ENCODE measurements around the gene CHRNA9.

CHRNA9 gene

DNA sequence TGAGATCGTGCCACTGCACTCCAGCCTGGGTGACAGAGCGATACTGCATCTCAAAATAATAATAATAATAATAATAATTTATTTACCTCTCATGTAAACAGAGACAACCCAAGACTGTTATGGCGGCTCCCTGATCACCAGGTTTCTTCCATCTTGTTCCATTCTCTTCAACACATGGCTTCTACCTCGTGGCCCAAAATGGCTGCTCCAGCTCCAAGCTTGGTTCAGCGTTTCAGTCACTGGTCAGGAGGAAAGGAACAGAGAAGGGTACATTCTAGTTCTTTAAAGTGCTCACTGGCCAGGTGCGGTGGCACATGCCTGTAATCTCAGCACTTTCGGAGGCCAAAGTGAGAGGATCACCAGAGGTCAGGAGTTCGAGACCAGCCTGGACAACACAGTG, 24.9 kb upstream of the CHRNA9 start:
- DNase-seq, result no peak

DNA sequence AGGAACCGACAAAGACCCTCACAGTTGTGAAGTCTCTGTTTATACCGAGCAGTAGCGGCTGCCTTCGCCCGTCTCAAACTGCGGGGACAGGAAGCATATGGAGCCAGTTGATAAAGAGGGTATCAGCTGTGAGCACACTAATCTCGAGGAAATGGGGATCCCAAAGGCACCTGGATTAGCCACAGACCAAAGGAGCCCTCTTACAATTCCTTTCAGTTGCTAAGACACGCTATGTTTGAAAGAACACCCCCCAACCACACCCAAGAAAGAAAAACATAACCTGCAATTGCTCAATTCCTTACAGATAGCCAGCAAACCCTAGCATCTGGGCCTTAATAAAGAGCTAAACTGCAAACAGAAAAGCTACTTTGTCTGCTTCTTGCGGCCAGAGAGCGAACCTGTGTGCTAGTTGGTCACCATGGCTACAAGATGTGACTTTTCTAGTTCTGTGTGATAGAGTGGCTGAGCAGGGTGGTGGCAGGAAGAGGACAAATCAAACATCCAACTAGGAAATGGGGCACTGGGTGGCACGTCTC, 23.3 kb upstream of the CHRNA9 start:
- DNase-seq, result no peak

DNA sequence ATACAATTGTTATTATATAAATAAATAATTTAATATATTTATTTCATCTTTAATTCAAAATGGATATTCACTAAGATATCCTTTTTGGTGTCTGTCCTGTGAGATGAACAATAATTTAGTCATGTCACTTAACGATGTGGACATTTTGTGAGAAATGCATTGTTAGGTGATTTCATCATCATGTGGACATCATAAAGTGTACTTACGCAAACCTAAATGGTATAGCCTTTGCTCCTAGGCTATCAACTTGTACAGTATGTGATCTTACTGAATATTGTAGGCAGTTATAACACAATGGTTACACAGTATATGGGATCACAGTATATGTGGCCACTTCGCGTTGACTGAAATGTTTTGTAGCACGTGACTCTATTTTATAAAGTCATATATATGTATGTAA, 20.2 kb upstream of the CHRNA9 start:
- DNase-seq, result no peak

DNA sequence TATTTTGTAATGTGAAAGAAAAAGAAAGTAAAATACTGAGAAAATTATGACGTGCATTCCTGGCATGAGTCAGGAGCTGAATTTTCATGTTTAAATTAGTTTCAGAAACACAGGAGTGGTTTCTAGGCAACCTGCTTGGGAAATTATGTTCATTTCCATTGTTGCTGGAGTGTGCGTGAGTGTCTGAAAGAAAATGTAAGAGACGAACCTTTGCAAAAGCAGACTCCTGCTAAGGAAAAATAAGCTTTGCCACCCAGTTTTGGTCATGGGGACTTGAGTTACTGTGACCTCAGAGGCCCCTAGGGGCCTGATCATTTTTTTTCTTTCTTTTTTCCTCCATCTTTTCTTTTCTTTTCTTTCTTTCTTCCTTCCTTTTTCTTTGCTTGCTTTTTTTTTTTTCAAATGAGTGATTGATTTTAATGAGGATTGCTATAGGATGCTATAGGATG, 18.8 kb upstream of the CHRNA9 start:
- DNase-seq, result peak; percentile 83

DNA sequence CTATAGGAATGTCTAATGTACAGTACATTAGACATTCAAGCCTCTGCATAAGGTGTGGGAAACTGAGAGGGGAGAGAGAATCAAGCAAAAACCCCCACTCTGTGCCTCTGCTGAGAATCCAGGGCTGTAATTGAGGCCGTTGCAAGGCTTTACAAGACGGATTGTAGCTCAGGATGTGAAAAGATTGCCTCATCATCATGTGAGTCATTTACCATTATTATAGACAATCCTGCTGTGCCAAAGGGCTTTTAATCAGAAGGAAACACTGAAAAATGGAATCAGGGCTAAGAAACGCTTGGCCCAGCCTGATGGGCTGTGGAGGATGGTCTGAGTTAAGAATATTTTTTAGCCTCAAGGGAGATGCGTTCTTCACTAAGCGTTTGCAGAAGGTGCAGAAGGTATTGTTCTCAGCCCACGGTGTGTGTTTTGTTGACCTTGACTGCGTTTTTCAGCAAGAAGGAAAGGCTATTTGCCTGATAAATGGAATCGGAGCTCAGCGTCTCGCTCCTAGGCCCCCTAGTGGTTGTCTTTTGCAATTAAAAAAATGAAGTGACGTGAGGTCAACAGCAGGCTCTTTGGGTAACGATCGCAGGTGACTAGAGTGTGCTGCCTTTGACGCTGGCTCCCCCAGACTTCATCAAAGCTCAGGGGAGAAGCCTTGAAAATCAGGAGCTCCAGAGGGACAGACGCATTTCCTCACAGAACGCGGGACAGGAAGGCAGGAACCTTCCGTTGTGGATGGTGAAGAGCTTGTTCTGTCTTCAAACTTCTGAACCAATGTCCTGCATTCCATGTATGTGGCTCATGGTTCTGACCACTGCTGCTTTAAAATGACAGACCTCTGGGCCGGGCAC, 18.1 kb upstream of the CHRNA9 start:
- peak; percentile 95 for DNase-seq

DNA sequence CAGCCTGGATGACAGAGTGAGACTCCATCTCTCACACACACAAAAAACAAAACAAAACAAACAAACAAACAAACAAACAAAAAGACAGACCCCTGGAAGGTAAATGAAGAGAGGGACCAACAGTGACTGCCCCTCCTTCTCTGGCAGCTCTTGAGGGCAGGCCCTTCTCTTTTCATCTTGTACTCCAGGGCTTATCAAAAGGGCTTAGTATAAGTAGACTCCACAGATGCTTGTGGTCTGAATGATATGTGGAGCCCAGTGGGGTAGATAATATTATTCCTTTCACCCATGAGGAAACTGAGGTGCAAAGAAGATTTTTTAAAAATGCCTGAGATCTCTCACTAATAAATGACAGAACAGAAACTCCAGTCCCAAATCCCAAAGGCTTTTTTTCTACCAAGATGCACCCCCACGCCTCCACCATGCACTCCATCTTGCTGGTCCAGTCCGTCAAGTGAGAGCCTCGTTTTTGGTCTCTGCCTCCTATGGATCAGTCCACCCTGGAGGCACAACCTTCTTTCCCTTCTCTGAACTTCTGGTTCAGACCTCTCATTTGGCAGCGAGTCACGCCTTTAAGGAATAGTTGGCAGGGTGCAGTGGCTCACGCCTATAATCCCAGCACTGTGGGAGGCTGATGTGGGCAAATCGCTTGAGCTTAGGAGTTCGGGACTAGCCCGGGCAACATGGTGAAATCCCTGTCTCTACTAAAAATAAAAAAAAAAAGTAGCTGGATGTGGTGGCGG, 17.0 kb upstream of the CHRNA9 start:
- no peak for DNase-seq

DNA sequence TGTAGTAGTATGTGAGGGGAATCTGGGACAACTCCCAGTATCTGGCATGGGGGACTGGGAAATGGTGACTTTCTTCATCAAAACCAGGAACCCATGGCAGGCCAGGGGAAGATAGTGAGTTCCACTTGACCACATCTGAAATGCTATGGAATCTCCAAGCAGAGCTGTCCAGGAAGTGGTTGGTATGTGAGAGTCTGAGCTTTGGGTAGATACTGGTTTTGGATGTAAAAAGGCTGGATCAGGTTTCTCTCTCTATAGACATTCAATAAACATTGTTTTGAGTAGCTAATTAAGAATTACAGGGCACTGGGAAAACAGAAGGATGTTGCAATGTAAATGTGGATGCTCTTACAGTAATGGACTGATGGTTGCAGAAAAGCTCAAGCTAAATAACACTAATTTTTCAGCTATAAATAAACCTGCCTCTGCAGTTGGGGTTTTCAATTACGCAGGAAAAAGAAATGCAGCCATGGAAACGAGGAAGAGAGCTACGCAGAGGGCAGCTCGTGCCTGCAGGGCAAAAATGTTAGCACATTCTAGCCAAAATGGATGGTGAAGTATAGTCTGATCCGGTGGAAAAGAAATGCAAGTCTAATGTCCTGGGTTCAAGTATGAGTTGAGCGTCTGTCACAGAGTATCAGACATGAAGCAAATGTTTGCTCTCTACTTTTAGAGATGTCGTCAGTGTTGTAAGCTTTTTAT, 13.4 kb upstream of the CHRNA9 start:
- DNase-seq, result peak; percentile 38

DNA sequence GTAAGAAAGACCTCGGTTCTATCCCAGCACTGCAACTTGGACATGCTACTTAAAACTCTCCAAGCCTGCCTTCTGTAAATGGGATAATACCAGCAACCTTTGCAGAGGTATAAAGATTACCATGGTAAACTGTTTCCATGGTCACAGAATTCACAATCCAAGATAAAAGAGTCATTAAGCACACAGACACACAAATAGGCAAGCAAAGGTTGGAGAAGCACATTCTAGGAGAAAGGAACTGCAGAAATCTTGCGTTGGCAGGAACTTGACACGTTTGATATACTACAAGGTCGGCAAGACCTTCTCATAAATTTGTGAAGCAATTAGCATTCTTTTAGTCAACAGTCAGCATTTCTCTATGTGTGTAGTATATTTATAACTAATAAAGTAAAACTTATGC, 12.3 kb upstream of the CHRNA9 start:
- no peak for DNase-seq

DNA sequence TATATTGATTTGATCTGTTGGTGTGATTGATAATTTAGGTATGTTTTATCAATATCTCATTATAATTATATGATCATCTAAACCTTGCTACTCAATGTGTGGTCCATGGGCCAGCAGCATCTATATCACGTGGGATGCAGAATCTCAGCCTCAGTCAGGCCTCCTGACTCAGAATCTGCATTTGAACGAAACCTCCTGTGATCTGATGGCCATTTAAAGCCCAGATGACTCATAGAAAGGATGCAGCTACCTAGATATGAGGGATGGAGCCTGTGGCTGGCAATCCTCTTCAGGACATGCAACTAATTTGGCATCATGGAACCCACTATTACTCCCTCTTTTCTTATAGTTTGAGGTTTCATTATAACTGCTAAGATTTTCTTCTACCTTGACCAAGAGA, 11.3 kb upstream of the CHRNA9 start:
- DNase-seq, result no peak

DNA sequence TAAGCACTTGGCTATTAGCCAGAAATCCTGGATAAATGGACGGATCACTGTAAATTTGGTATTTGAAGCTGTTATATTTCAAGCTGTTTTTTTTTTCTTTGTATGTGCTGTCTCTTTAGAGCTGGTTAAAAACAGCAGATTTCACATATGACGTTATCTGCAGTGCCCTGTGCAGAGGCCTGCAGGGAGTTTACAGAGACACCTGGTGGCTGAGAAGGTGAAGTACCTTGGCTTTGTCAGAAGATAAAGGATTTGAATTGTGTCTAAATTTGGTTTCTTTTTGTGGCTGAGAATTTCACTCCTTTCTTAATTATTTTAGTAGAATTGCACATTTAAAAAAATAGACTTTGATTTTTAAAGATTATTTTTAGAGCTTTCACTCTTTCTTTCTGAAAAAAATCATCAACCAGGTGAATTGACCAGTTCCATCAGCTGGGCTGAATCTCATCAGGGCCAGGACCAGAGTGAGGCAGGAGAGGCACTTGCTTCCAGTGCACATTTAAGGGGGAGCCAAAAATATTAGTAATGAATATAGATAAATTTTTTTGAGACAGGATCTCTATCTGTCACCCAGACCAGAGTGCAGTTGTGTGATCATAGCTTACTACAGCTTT, 9.6 kb upstream of the CHRNA9 start:
- peak; percentile 81 for DNase-seq

DNA sequence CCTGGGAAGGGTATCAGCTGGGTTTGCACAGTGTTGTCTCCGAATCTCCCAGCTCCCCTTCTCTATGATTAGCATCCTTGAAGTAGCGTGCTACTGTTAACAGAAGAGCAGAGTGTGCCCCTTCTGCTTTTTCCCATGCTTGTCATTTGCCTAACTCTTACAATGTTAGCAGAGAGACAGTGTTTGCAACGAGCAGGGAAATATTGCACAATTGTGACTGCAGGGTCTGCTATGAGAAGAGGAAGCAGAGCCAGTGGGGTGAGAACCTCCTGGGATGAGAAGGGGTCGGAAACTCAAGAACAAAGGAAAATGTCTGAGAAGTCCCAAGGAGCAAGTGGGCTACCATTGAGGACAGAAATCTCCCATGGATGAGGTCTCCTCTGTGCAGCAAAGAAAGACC, 7.8 kb upstream of the CHRNA9 start:
- no peak for DNase-seq

DNA sequence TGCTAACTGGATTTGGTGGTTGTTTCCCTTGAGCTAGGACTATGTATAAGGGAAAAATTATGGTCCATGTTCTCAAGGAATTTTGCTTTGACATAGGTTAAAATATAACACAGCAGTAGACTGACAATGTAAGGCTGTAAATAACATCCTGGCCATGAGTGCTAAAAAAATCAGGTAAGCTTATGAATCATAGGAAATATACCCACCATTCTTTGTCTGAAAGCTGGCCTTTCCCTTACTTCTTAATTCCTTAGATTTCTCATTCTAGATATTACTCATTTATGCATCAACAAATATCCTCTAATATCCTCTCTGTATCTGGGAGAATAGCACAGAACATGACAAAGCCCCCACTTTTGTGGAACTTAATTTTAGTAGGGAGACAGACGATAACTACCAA, 6.8 kb upstream of the CHRNA9 start:
- DNase-seq, result no peak

DNA sequence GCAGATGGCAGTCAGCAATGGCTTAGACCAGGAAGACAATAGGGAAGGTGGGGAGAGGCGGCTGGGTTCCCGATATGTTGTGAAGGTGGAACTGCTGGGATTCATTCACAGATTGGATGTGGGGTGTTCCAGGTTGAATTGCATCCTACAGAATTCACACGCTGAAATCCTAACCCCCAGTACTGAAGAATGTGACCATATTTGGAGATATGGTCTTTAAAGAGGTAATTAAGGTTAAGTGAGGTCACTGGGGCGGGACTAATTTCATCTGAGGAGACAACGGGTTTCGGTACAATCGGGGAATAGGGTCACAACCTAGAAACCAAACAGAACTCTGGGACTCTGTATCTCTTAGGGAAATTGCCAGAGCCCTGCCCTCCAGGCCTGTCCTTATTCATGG, 5.3 kb upstream of the CHRNA9 start:
- no peak for DNase-seq

DNA sequence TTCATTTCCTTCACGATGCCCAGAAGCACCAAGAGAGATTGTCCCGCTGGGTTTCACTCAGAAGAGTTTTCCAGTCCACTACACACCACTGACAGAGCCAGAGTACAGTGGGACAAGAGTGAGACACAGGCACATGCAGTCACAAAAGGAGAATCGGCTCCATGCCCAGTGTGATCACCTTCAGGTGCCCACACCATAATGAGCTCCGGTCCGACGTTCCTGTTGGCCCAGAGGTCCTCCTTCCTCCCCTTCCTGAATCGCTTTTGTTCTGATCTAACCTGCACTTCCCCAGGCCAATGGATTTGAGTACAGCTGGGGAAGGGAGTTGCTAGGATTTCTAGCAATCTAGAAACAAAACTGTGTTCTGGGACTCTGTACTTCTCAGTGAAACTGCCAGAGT, 4.6 kb upstream of the CHRNA9 start:
- DNase-seq, result no peak

DNA sequence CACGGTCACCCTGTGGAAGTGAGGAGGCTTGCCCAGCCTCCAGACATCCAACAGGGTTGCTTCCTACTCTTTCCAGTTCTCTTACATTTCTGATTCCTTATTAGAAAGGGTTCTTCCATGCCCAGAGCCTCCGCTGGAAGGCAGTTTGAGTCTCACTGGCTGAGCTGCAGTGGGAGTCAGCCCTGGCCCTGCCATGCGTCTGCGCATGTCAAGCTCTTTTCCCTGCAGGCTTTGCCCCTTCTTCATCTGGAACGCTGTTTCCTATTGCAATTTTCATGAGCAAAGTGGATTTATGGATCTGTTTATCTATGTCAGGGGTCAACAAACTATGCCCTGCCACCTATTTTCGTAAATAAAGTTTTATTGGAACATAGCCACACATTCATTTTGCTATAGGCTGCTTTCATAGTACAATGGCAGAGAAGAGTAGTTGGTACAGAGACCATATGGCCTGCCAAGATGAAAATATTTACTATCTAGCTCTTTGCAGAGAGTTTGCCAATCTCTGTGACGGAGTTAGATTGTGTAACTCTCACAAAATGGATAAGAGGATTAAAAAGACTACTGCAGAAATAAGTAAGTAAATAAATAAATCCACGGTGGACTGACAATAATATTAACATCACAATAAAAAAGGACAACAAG, 3.9 kb upstream of the CHRNA9 start:
- no peak for DNase-seq

DNA sequence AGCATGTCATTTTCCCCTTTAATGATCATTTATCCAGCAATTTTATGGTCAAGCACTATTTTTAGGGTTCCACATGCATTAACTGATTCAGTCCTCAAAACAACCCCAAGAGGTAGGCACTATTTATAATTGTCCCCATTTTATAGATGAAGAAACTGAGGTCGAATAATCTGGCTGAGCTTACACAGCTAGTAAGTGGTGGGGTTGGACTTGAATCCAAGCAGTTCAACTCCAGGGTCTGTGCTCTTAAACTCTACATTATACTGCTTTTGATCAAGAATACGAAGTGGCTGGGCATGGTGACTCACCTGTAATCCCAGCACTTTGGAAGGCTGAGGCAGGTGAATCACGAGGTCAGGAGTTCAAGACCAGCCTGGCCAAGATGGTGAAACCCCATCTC, 3.2 kb upstream of the CHRNA9 start:
- no peak for DNase-seq

DNA sequence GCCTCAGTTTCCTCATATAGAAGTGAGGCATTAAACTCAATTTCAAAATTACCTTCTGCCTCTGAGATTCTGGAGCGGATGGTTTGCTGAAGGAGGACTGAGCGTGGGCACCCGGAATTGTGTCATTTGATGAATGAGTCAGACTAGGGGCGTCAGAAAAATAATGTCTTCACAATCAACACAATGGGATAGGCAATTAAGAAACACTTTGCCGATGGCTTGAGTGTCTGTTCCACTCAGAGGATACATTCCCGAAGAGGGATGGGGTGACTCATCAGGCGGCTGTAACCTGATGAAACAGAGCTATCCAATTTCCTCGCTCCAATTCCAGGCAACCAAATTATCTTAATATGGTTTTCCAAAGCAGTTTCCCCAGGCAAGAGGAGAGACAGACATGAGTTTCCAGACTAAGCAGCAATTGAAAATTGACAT, 1.2 kb upstream of the CHRNA9 start:
- no peak for DNase-seq

DNA sequence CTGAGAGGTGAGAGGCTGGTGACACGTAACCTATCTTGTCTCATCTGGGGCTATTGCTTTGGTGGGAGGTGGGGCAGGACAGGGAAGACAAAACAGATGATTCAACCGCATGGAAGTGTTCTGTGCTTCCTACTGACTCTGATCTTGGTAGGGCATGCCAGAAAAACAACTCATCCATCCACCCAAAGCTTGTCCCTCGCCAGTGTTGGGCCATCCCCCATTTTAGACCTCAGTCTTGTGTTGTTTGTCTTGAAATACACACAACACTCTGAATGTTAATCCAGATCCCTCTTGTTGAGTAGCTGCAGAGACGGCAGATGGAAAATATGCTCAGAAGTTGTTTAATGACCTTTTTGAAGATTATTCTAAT, 377 bp downstream of the CHRNA9 start:
- DNase-seq, result no peak

DNA sequence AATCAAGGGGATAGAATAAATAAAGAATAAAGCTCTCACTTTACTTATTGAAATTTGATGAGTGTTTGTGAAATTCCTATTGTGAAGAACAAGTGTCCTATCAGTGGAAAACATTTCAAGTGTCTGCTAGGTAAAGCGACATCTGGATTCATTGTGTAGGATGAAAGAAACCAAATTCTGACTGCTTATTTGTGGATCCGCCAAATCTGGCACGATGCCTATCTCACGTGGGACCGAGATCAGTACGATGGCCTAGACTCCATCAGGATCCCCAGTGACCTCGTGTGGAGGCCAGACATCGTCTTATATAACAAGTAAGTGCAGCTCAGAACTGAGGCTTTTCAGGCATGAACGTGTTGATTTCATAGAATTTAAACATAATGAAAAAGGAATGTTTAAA, 1.9 kb downstream of the CHRNA9 start:
- DNase-seq, result no peak

DNA sequence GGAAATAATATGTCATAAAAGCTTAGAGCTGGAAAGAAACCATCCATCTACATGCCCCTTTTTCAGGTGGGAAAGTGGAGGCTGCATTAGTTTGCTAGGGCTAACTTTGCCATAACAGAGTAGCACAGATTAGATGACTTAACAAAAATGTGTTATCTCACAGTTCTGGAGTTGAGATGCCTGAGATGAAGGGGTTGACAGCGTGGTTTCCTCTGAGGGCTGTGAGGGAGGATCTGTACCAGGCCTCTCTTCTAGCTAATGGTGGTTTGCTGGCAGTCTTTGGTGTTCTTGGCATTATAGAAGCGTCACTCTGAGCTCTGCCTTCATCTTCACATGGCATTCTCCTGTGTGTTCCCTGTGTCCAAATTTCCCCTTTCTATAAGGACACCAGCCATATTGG, 2.4 kb downstream of the CHRNA9 start:
- no peak for DNase-seq

DNA sequence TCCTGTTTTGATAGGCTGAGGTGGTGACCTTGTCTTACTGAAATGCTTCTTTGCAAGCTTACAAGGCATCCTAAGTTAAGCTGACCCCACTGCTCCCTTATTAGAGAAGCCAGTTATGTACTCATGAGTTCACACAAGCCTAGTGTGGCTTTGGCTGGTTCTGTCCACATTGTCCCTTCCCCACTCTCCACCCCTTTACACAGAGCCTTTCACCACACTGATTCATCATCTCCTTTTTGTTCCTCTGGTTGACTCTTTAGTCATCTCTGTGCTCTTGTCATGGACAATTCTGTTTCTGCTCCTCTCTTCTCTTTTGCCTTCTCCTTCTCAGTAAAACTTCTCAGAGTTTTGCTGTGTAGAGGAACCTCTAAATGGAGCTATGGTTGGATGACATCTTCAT, 4.9 kb downstream of the CHRNA9 start:
- DNase-seq, result no peak

DNA sequence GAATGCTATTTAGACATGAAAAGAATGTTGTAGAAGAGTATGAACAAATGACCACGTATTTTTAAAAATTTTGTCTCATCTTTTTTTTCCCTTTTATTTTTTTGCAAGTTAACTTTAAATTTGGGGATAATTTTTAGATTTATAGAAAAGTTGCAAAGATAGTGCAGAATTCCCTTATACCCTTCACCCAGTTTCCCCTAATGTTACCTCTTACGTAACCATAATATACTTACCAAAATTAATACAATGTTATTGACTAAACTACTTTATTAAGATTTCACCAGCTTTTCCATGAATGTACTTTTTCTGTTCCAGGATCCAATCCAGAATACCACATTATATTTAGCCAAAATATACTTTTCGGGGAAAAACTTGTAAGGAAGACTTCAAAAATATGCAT, 12.3 kb downstream of the CHRNA9 start:
- no peak for DNase-seq

DNA sequence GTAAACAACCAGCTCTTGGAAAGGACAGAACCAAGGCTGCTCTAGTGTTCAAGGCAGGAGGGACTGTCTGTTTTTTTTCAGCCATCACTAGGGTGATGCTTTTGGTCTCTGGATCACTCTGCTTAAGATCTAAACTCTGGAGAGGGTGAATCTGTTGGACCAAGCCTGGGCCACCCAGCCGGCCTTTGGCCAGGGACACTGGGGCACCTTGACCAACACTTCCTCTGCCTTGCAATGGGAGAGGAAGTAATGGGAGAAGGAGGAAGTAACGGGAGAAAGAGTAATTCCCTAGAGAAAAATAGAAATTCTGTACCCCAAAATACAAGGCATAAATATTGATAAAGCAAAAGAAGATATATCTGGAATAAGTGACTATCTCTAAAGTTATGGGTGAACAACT, 12.9 kb downstream of the CHRNA9 start:
- DNase-seq, result no peak

All from eye (tissue), 1 donor.